ENCODE measurements around the gene IQGAP2.
"Not testable (repeated sequence)": the region's sequence is repeated elsewhere in the genome, so short reads cannot be mapped to it uniquely, and the experiment has no call there.

IQGAP2 gene

GRCh38 chr5:76402886-76403765, at the start of gene IQGAP2:
Gene IQGAP2 (plus strand): TSS chr5:76403285. CDS start chr5:76403546, 261 bp downstream.
- Histone ChIP-seq H3K4me1 (ENCODE audit: control insufficient read depth, insufficient read depth, low read length) (peaks cover 6% of the 10 kb centered on the region), H3K36me3 (ENCODE audit: control insufficient read depth, insufficient read depth, low read length, severe bottlenecking) (no peaks in the 10 kb centered on the region), H3K9ac (ENCODE audit: low read length) (no peak within 1 kb of the TSS), H3K4me3 (ENCODE audit: low read length) (peak within 1 kb of the TSS; percentile 79), H3K9me3 (ENCODE audit: control insufficient read depth, low read length) (no peaks in the 10 kb centered on the region), H3K27me3 (replicated peaks; ENCODE audit: control insufficient read depth, insufficient read depth, low read length) (peaks cover 57% of the 10 kb centered on the region)
- peak; percentile 64 for DNase-seq (ENCODE audit: low read depth)

GRCh38 chr5:76356887-76357286, 46.2 kb upstream of the IQGAP2 start:
- Histone ChIP-seq H3K9ac (ENCODE audit: low read length) (no peak overlapping the region), H3K4me3 (ENCODE audit: low read length) (no peak overlapping the region), H3K9me3 (ENCODE audit: control insufficient read depth, low read length) (no peaks in the 10 kb centered on the region), H3K4me1 (ENCODE audit: control insufficient read depth, insufficient read depth, low read length) (no peaks in the 10 kb centered on the region), H3K27me3 (replicated peaks; ENCODE audit: control insufficient read depth, insufficient read depth, low read length) (no peaks in the 10 kb centered on the region), H3K36me3 (ENCODE audit: control insufficient read depth, insufficient read depth, low read length, severe bottlenecking) (no peaks in the 10 kb centered on the region)
- DNase-seq (ENCODE audit: low read depth), result no peak

GRCh38 chr5:76363352-76364225, 39.5 kb upstream of the IQGAP2 start:
- Histone ChIP-seq H3K27me3 (replicated peaks; ENCODE audit: control insufficient read depth, insufficient read depth, low read length) (peaks cover 7% of the 10 kb centered on the region), H3K9me3 (ENCODE audit: control insufficient read depth, low read length) (no peaks in the 10 kb centered on the region), H3K4me3 (ENCODE audit: low read length) (no peak overlapping the region), H3K4me1 (ENCODE audit: control insufficient read depth, insufficient read depth, low read length) (no peaks in the 10 kb centered on the region), H3K9ac (ENCODE audit: low read length) (no peak overlapping the region), H3K36me3 (ENCODE audit: control insufficient read depth, insufficient read depth, low read length, severe bottlenecking) (no peaks in the 10 kb centered on the region)
- no peak for DNase-seq (ENCODE audit: low read depth)

- Histone ChIP-seq H3K4me1 (ENCODE audit: control insufficient read depth, insufficient read depth, low read length) (no peaks in the 10 kb centered on the region), H3K27me3 (replicated peaks; ENCODE audit: control insufficient read depth, insufficient read depth, low read length) (peaks cover 7% of the 10 kb centered on the region), H3K4me3 (ENCODE audit: low read length) (no peak overlapping the region), H3K36me3 (ENCODE audit: control insufficient read depth, insufficient read depth, low read length, severe bottlenecking) (no peaks in the 10 kb centered on the region), H3K9me3 (ENCODE audit: control insufficient read depth, low read length) (no peaks in the 10 kb centered on the region), H3K9ac (ENCODE audit: low read length) (no peak overlapping the region)
- no peak for DNase-seq (ENCODE audit: low read depth)
Measured at GRCh38 chr5:76364226-76364589, 38.9 kb upstream of the IQGAP2 start.

- H3K4me3 ChIP-seq (ENCODE audit: low read length), result no peak overlapping the region
- H3K36me3 ChIP-seq (ENCODE audit: control insufficient read depth, insufficient read depth, low read length, severe bottlenecking), result no peaks in the 10 kb centered on the region
- H3K9me3 ChIP-seq (ENCODE audit: control insufficient read depth, low read length), result no peaks in the 10 kb centered on the region
- no peak overlapping the region for H3K9ac ChIP-seq (ENCODE audit: low read length)
- H3K4me1 ChIP-seq (ENCODE audit: control insufficient read depth, insufficient read depth, low read length), result no peaks in the 10 kb centered on the region
- peaks cover 7% of the 10 kb centered on the region for H3K27me3 ChIP-seq (replicated peaks; ENCODE audit: control insufficient read depth, insufficient read depth, low read length)
- no peak for DNase-seq (ENCODE audit: low read depth)
Measured at GRCh38 chr5:76365561-76365960, 37.5 kb upstream of the IQGAP2 start.

- DNase-seq (ENCODE audit: low read depth), result no peak
- Histone ChIP-seq H3K36me3 (ENCODE audit: control insufficient read depth, insufficient read depth, low read length, severe bottlenecking) (no peaks in the 10 kb centered on the region), H3K27me3 (replicated peaks; ENCODE audit: control insufficient read depth, insufficient read depth, low read length) (peaks cover 7% of the 10 kb centered on the region), H3K9ac (ENCODE audit: low read length) (no peak overlapping the region), H3K4me3 (ENCODE audit: low read length) (no peak overlapping the region), H3K4me1 (ENCODE audit: control insufficient read depth, insufficient read depth, low read length) (no peaks in the 10 kb centered on the region), H3K9me3 (ENCODE audit: control insufficient read depth, low read length) (no peaks in the 10 kb centered on the region)
Measured at GRCh38 chr5:76366596-76366995, 36.5 kb upstream of the IQGAP2 start.

GRCh38 chr5:76367623-76368371, 35.3 kb upstream of the IQGAP2 start:
- Histone ChIP-seq H3K9me3 (ENCODE audit: control insufficient read depth, low read length) (no peaks in the 10 kb centered on the region), H3K36me3 (ENCODE audit: control insufficient read depth, insufficient read depth, low read length, severe bottlenecking) (no peaks in the 10 kb centered on the region), H3K27me3 (replicated peaks; ENCODE audit: control insufficient read depth, insufficient read depth, low read length) (peaks cover 7% of the 10 kb centered on the region), H3K4me3 (ENCODE audit: low read length) (no peak overlapping the region), H3K9ac (ENCODE audit: low read length) (no peak overlapping the region), H3K4me1 (ENCODE audit: control insufficient read depth, insufficient read depth, low read length) (peaks cover 6% of the 10 kb centered on the region)
- no peak for DNase-seq (ENCODE audit: low read depth)

- H3K9me3 ChIP-seq (ENCODE audit: control insufficient read depth, low read length), result no peaks in the 10 kb centered on the region
- H3K4me3 ChIP-seq (ENCODE audit: low read length), result no peak overlapping the region
- no peaks in the 10 kb centered on the region for H3K36me3 ChIP-seq (ENCODE audit: control insufficient read depth, insufficient read depth, low read length, severe bottlenecking)
- no peak overlapping the region for H3K9ac ChIP-seq (ENCODE audit: low read length)
- no peak for DNase-seq (ENCODE audit: low read depth)
- peaks cover 6% of the 10 kb centered on the region for H3K4me1 ChIP-seq (ENCODE audit: control insufficient read depth, insufficient read depth, low read length)
- H3K27me3 ChIP-seq (replicated peaks; ENCODE audit: control insufficient read depth, insufficient read depth, low read length), result peaks cover 7% of the 10 kb centered on the region
Measured at GRCh38 chr5:76368941-76369340, 34.1 kb upstream of the IQGAP2 start.

GRCh38 chr5:76369668-76370067, 33.4 kb upstream of the IQGAP2 start:
- H3K9ac ChIP-seq (ENCODE audit: low read length); H3K4me3 ChIP-seq (ENCODE audit: low read length); H3K4me1 ChIP-seq (ENCODE audit: control insufficient read depth, insufficient read depth, low read length); H3K9me3 ChIP-seq (ENCODE audit: control insufficient read depth, low read length); H3K36me3 ChIP-seq (ENCODE audit: control insufficient read depth, insufficient read depth, low read length, severe bottlenecking); DNase-seq (ENCODE audit: low read depth); H3K27me3 ChIP-seq (replicated peaks; ENCODE audit: control insufficient read depth, insufficient read depth, low read length): not testable (repeated sequence)

GRCh38 chr5:76371960-76372322, 31.1 kb upstream of the IQGAP2 start:
- no peak for DNase-seq (ENCODE audit: low read depth)
- H3K4me3 ChIP-seq (ENCODE audit: low read length), result no peak overlapping the region

More at GRCh38 chr5:76371960-76372322, 31.1 kb upstream of the IQGAP2 start:
- H3K9me3 ChIP-seq (ENCODE audit: control insufficient read depth, low read length), result no peaks in the 10 kb centered on the region
- H3K27me3 ChIP-seq (replicated peaks; ENCODE audit: control insufficient read depth, insufficient read depth, low read length), result peaks cover 13% of the 10 kb centered on the region
- H3K9ac ChIP-seq (ENCODE audit: low read length), result no peak overlapping the region
- no peaks in the 10 kb centered on the region for H3K36me3 ChIP-seq (ENCODE audit: control insufficient read depth, insufficient read depth, low read length, severe bottlenecking)
- peaks cover 6% of the 10 kb centered on the region for H3K4me1 ChIP-seq (ENCODE audit: control insufficient read depth, insufficient read depth, low read length)
